H1 (cell line): Measurements from ENCODE around the gene SKIL. TPM values are rescaled to one million over a fixed set of nuclear protein-coding genes. Genes with fewer than 3 reads are reported as not detected.

Experiments used
- CTCF ChIA-PET: fragments of 300-600 bp; sonication (Branson Sonifier 250); formaldehyde crosslinking; loops from one replicate; lab custom pipeline; 2021; ENCODE audit not compliant: partially characterized antibody; lab: Charles Lee
- POLR2A ChIA-PET: fragments of 300-600 bp; sonication (Branson Sonifier 250); formaldehyde crosslinking; loops from one replicate; lab custom pipeline; 2021; ENCODE audit warnings: inconsistent platforms; ENCODE audit not compliant: partially characterized antibody; lab: Charles Lee
- DNase-seq, 2 experiments: peaks; one replicate each; pipeline versions ENCODE4 v3.0.0 to v3.0.0-alpha.2; 2010 to 2022; ENCODE audit warnings: low spot score in 2 of 2, low read depth in 1 of 2, mixed read lengths in 1 of 2
- FAIRE-seq: peaks from 2 replicates; lab custom pipeline; 2011; peaks lifted over from hg19 to GRCh38; lab: Jason Lieb, UNC
- H2AFZ ChIP-seq: 2 replicates; pipeline ENCODE4 v1.8.1; 2012; ENCODE audit warnings: low read length, inconsistent platforms
- H2AK5ac ChIP-seq: 2 replicates; pipeline ENCODE4 v1.6.1; 2013; ENCODE audit warnings: low read depth, low read length
- H2BK120ac ChIP-seq: replicated peaks from 2 replicates; pipeline ENCODE3; 2013; ENCODE audit warnings: low read depth, low read length, inconsistent platforms
- H2BK12ac ChIP-seq: 2 replicates; pipeline ENCODE4 v1.6.1; 2013; ENCODE audit warnings: low read depth, low read length
- H2BK15ac ChIP-seq: 2 replicates; pipeline ENCODE4 v1.6.1; 2013; ENCODE audit warnings: low read length
- H2BK20ac ChIP-seq: 2 replicates; pipeline ENCODE4 v1.6.1; 2013; ENCODE audit warnings: low read length
- H2BK5ac ChIP-seq: 2 replicates; pipeline ENCODE4 v1.6.1; 2013; ENCODE audit warnings: low read depth, low read length
- H3K14ac ChIP-seq: 2 replicates; pipeline ENCODE4 v1.6.1; 2013; ENCODE audit warnings: inconsistent platforms; ENCODE audit not compliant: insufficient read length
- H3K18ac ChIP-seq: 2 replicates; pipeline ENCODE4 v1.6.1; 2013; ENCODE audit warnings: low read length; ENCODE audit errors: extremely low read depth
- H3K23ac ChIP-seq: 2 replicates; pipeline ENCODE4 v1.6.1; 2013; ENCODE audit warnings: inconsistent platforms; ENCODE audit not compliant: insufficient read length
- H3K23me2 ChIP-seq: 2 replicates; pipeline ENCODE4 v1.6.1; 2013; ENCODE audit warnings: low read depth, low read length
- H3K27ac ChIP-seq: 2 replicates; pipeline ENCODE4 v1.6.1; 2011; ENCODE audit warnings: low read depth, low read length, inconsistent platforms
- H3K27me3 ChIP-seq, 4 experiments: replicated peaks in 1 of 4; 1 replicate in 1 of 4; 2 replicates in 3 of 4; pipeline versions ENCODE4 v1.6.1 to v1.8.1; 2011 to 2013; ENCODE audit warnings: low read length in 3 of 4, mild to moderate bottlenecking in 3 of 4, inconsistent platforms in 2 of 4, mixed read lengths in 2 of 4, moderate library complexity in 1 of 4; ENCODE audit not compliant: control insufficient read depth in 3 of 4, insufficient read depth in 3 of 4; ENCODE audit errors: extremely low read depth in 1 of 4
- H3K36me3 ChIP-seq, 4 experiments: 2 replicates each; pipeline versions ENCODE4 v1.6.1 to v1.8.1; 2011 to 2013; ENCODE audit warnings: mild to moderate bottlenecking in 4 of 4, low read length in 3 of 4, moderate library complexity in 2 of 4, control low read depth in 1 of 4, inconsistent platforms in 1 of 4; ENCODE audit not compliant: insufficient read depth in 4 of 4, control insufficient read depth in 2 of 4
- H3K4ac ChIP-seq: replicated peaks from 2 replicates; pipeline ENCODE3; 2013; ENCODE audit warnings: low read length, low read depth, mixed read lengths, inconsistent platforms; ENCODE audit not compliant: insufficient read length
- H3K4me1 ChIP-seq, 4 experiments: replicated peaks in 1 of 4; 1 replicate in 1 of 4; 2 replicates in 3 of 4; pipeline versions ENCODE4 v1.6.1 to v1.8.1; 2011 to 2013; ENCODE audit warnings: low read length in 3 of 4, inconsistent platforms in 2 of 4, mixed read lengths in 1 of 4; ENCODE audit not compliant: insufficient read depth in 4 of 4, control insufficient read depth in 3 of 4
- H3K4me2 ChIP-seq, 2 experiments: 2 replicates each; pipeline versions ENCODE4 v1.6.1 to v1.8.1; 2011 to 2013; ENCODE audit warnings: low read depth in 2 of 2, low read length in 2 of 2, control low read depth in 1 of 2, inconsistent platforms in 1 of 2, mild to moderate bottlenecking in 1 of 2; ENCODE audit not compliant: insufficient read depth in 1 of 2
- H3K4me3 ChIP-seq, 4 experiments: fragments of 200-600, 300-600 bp in 1 of 4; sonication (generic), shearing (Covaris generic), sonication (Bioruptor Twin) in 1 of 4; 2 replicates each; pipeline versions ENCODE4 v1.5.1 to v1.8.1; 2011 to 2016; ENCODE audit warnings: low read length in 4 of 4, low read depth in 3 of 4, control low read depth in 2 of 4, inconsistent platforms in 2 of 4, mild to moderate bottlenecking in 2 of 4, mixed read lengths in 1 of 4, moderate library complexity in 1 of 4; ENCODE audit not compliant: insufficient read depth in 2 of 4; ENCODE audit errors: extremely low read depth in 1 of 4
- H3K56ac ChIP-seq: replicated peaks from 2 replicates; pipeline ENCODE3; 2013; ENCODE audit warnings: low read depth, mild to moderate bottlenecking, mixed read lengths, low read length, inconsistent platforms; ENCODE audit not compliant: insufficient read length
- H3K79me1 ChIP-seq: 2 replicates; pipeline ENCODE4 v1.6.1; 2013; ENCODE audit warnings: low read depth, low read length, control low read depth
- H3K79me2 ChIP-seq, 2 experiments: 2 replicates each; pipeline versions ENCODE4 v1.6.1 to v1.8.1; 2012 to 2013; ENCODE audit warnings: low read length in 2 of 2, mild to moderate bottlenecking in 2 of 2, inconsistent platforms in 1 of 2; ENCODE audit not compliant: insufficient read depth in 2 of 2, control insufficient read depth in 1 of 2
- H3K9ac ChIP-seq, 4 experiments: replicated peaks in 1 of 4; 1 replicate in 1 of 4; 2 replicates in 3 of 4; pipeline versions ENCODE4 v1.6.1 to v1.8.1; 2011 to 2013; ENCODE audit warnings: low read depth in 3 of 4, low read length in 3 of 4, control low read depth in 2 of 4, mild to moderate bottlenecking in 2 of 4, moderate library complexity in 2 of 4, inconsistent platforms in 1 of 4; ENCODE audit errors: extremely low read depth in 1 of 4
- H3K9me3 ChIP-seq, 2 experiments: 2 replicates each; pipeline versions ENCODE4 v1.6.1 to v1.8.1; 2012 to 2013; ENCODE audit warnings: mild to moderate bottlenecking in 2 of 2, moderate library complexity in 2 of 2, control low read depth in 1 of 2, inconsistent platforms in 1 of 2, low read depth in 1 of 2, low read length in 1 of 2, mixed read lengths in 1 of 2; ENCODE audit not compliant: insufficient read depth in 2 of 2
- H4K20me1 ChIP-seq, 2 experiments: replicated peaks in 1 of 2; 2 replicates each; pipeline versions ENCODE3 to v1.8.1; 2011 to 2013; ENCODE audit warnings: inconsistent platforms in 2 of 2, low read length in 2 of 2, mild to moderate bottlenecking in 1 of 2; ENCODE audit not compliant: insufficient read depth in 2 of 2, control insufficient read depth in 1 of 2
- H4K5ac ChIP-seq: 2 replicates; pipeline ENCODE4 v1.6.1; 2013; ENCODE audit warnings: low read length, low read depth, mixed read lengths, inconsistent platforms; ENCODE audit not compliant: insufficient read length
- H4K8ac ChIP-seq: 2 replicates; pipeline ENCODE4 v1.8.0; 2013; ENCODE audit warnings: mild to moderate bottlenecking, moderate library complexity, low read length, inconsistent platforms; ENCODE audit not compliant: insufficient read depth; ENCODE audit errors: extremely low read depth
- H4K91ac ChIP-seq: replicated peaks from 2 replicates; pipeline ENCODE3; 2013; ENCODE audit warnings: low read length, mixed read lengths, inconsistent platforms; ENCODE audit not compliant: insufficient read length
- ASH2L ChIP-seq: fragments of 200-600, 300-600 bp; sonication (generic); IDR thresholded peaks from one replicate; pipeline ENCODE4 v1.7.1; 2017; ENCODE audit warnings: low read length
- SIN3A ChIP-seq, 2 experiments: IDR thresholded peaks in 1 of 2; conservative IDR thresholded peaks in 1 of 2; 2 replicates each; pipeline ENCODE4 v1.6.1; 2011 to 2012; ENCODE audit warnings: low read length in 2 of 2, improper control_type of control experiment in 1 of 2, low read depth in 1 of 2, mild to moderate bottlenecking in 1 of 2
- TCF12 ChIP-seq: IDR thresholded peaks from 2 replicates; pipeline ENCODE4 v1.6.1; 2011; ENCODE audit warnings: low read depth, mild to moderate bottlenecking, low read length
- WGBS, 2 experiments: shearing (Covaris generic) in 1 of 2; methylation state at CpG; one replicate each; pipeline versions ENCODE4 v1.1.6 to v1.1.7; 2013 to 2015; ENCODE audit warnings: low lambda C conversion rate in 2 of 2, mixed read lengths in 2 of 2, inconsistent platforms in 1 of 2, low coverage in 1 of 2, missing lambda C conversion rate in 1 of 2; ENCODE audit not compliant: insufficient replicate concordance in 2 of 2, insufficient coverage in 1 of 2, insufficient read length in 1 of 2; ENCODE audit errors: extremely low coverage in 1 of 2, missing lambda C conversion rate in 1 of 2; 5-methylcytosine and 5-hydroxymethylcytosine counted together
- polyA plus RNA-seq, 7 experiments: library from polyadenylated mRNA; depleted of rRNA in 3 of 7; stranded (reverse) in 5 of 7; unstranded in 2 of 7; fragments of >200 nt in 5 of 7; fragments of 200-250 nt in 2 of 7; gene quantifications; 1 replicate in 5 of 7; 2 replicates in 1 of 7; 4 replicates in 1 of 7; pipeline versions ENCODE4 v1.2.1 to v1.2.3, GENCODE V29; 2011 to 2013; ENCODE audit warnings: missing spikeins in 2 of 7, mixed read lengths in 2 of 7
- total RNA-seq: library from RNA; stranded (reverse); fragmentation: NEBNext Ultra II Directional; extraction: Animal tissue kit (Norgen Biotek cat#: 25700); gene quantifications from 2 replicates; pipeline ENCODE4 v1.2.1, GENCODE V29; 2021
- TF ChIP-seq, protein P1 (sequence below): IDR thresholded peaks from 2 replicates; pipeline ENCODE4 v1.6.1; 2012; ENCODE audit warnings: inconsistent platforms

The SKIL gene
- total and polyA plus RNA-seq, 2 of the 8 experiments (the other 6 are each of a cell fraction or from before 2014, with no cell fraction given): 13.2 to 277 TPM

DNA sequence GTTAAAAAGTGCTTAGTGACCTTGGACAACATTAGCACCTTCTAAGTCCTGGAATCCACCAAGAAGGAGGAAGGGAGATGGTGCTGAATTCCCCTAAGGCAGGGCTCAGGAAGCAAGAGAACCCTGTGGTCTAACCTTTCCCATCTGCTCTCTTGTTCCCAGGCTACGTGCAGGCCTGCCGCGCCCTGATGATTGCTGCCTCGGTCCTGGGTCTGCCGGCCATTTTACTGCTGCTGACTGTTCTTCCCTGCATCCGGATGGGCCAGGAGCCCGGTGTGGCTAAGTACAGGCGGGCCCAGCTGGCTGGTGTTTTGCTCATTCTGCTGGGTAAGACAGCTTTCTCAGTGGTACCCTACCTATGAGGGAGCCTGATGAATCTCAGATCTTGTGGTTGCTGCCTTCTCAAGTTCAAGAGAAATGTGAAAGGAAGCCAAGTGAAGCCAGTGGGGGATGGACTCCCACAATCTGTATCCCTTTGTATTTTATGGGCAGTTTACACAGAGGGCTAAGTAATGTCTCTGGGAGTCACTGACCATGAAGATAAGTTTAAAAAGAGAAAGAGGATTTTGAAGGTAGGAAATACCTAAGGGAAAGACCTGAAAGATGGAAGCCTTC, 65.6 kb downstream of the SKIL start:
- Histone ChIP-seq H3K9ac (no peak overlapping the region), H2BK12ac (no peak overlapping the region), H2BK5ac (no peak overlapping the region)

More for the DNA sequence above, 65.6 kb downstream of the SKIL start:
- no peaks in the 10 kb centered on the region for H3K79me2 ChIP-seq
- no peak for FAIRE-seq
- no peak overlapping the region for H3K18ac ChIP-seq
- H3K4me2 ChIP-seq: no peak overlapping the region
- no peak overlapping the region for H4K5ac ChIP-seq
- no peaks in the 10 kb centered on the region for H3K36me3 ChIP-seq
- peaks cover 0 to 3% of the 10 kb centered on the region in 2 experiments for H4K20me1 ChIP-seq
- H3K9me3 ChIP-seq: no peaks in the 10 kb centered on the region
- 98% methylated on average over 8 of the region's 8 CpGs; no CpG with 5 or more reads in 1 of the 2 experiments for WGBS, 2 experiments
- no peaks in the 10 kb centered on the region for H3K79me1 ChIP-seq
- no peak for DNase-seq
- H2BK120ac ChIP-seq: no peak overlapping the region
- peaks cover 7% of the 10 kb centered on the region; the same call in 1 of the 2 replicates for H3K23me2 ChIP-seq
- no peak overlapping the region for H2BK15ac ChIP-seq
- H2BK20ac ChIP-seq: no peak overlapping the region
- TF ChIP-seq, protein P1, sequence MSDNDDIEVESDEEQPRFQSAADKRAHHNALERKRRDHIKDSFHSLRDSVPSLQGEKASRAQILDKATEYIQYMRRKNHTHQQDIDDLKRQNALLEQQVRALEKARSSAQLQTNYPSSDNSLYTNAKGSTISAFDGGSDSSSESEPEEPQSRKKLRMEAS: no peak
- TF ChIP-seq TCF12 (no peak), SIN3A (conservative IDR thresholded peaks at IDR 0.05 in 1 of 2, IDR thresholded peaks at IDR 0.05 in 1 of 2; ENCODE audit: low read depth in 1 of 2, low read length in 2 of 2) (no peak), ASH2L (no peak)
- no peak overlapping the region for H3K14ac ChIP-seq
- POLR2A ChIA-PET: no interaction called here
- H3K56ac ChIP-seq: no peak overlapping the region
- no peak overlapping the region for H2AK5ac ChIP-seq
- H3K4ac ChIP-seq: no peak overlapping the region
- H3K23ac ChIP-seq: no peak overlapping the region
- H3K4me3 ChIP-seq: no peak overlapping the region
- peaks cover 2 to 11% (median 9%) of the 10 kb centered on the region in 4 experiments for H3K4me1 ChIP-seq
- H3K27ac ChIP-seq: no peak overlapping the region
- CTCF ChIA-PET: interaction anchor here (0.6 to 1.3 kb wide), 3 partner anchors 10 to 387 kb away, joined by 3 to 6 read pairs (median 4); no protein-coding TSS in a partner anchor
- H4K8ac ChIP-seq: no peak overlapping the region
- H2AFZ ChIP-seq: no peak overlapping the region
- H4K91ac ChIP-seq: no peak overlapping the region
- H3K27me3 ChIP-seq: peaks cover 10 to 32% (median 24%) of the 10 kb centered on the region in 4 experiments
